GM19238 (cell line): ENCODE results near the gene GADD45G.

Source experiments
- DNase-seq: peaks from one replicate; pipeline ENCODE4 v3.0.0; 2011; ENCODE audit warnings: low spot score; ENCODE audit not compliant: insufficient read length

GADD45G gene

DNA sequence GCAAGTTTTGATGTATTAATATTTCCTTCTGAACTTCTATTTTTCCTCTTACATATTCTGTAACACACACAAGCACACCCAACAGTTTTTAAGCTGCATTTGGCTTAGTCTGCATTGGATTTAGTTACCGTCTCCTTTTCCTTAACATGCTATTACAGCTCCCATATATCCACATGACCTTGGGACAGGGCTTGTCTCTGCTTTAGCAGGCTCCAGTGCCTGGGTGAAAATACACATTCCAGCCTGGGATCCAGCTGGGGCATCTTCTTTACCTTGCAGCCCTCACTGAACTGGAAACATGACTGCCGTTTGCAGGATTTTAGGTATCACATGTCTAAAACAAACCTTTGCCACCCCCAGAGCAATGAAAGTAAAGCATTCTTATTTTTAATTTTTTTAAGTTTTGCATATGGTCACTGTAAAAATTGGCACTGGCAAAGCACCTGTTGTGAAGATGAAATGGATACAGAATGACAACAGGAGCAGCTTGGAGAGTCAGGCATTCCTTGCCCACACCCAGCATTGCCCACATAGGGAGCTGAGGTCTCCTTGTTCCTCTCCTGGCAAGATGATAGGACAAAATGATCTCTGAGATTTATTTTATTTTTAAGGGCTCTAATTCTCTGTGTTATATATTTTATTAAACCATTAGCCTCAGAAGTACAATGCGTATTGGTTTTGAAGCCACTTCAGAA, 4.0 kb downstream of the GADD45G start:
- no peak for DNase-seq

DNA sequence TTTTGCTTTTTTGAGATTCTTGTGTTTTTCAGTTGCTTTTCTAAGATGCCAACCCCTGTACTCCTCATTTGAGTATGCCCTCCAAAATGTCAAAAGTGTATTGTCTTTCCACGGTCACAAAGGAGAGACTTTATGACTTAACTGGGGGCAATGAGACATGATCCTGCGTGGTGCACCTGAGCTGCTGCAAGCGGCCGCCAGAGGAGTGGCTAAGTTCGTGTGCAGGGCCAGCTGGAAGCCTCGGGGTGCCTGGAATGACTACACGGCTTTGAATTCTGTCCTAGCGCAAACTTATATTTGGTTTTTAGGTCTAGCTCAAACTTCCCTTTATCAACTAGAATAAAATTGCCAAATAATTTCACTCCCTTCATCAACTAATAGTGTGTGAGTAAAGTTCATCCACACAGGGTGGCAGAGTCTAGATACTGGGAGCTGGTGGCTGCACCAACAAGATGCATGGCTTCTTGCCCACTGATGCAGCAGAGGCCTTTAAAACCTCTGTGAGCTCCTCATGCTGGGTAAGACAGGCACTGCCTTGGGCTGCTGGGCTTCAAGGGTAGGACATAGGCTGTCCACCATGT, 4.7 kb downstream of the GADD45G start:
- DNase-seq, result no peak

DNA sequence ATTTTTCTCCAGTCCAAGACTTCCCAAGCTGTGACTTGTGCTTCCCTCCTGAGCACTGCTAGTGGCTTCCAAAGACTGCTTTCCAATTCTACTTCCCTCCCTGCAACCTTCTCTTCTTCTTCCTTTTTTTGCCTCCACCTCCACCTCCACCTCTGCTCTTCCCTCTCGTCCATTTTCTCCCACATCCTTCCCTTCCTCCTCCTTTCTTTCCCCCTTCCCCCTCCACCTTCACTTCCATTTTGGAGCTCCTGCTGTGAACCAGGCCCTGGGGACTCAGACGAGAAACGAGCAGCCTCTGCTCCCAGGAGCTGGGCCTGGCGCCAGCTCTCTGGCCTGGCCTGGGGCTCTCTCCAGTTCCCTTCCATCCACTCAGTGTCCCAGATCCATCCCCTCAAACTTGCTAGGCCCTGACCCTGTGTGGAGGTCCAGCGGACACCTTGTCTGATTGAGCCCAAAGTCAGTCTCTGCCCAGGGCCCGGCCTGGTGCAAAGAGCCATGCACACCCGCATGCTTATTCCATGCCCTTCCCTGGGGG, 5.6 kb downstream of the GADD45G start:
- DNase-seq, result no peak

DNA sequence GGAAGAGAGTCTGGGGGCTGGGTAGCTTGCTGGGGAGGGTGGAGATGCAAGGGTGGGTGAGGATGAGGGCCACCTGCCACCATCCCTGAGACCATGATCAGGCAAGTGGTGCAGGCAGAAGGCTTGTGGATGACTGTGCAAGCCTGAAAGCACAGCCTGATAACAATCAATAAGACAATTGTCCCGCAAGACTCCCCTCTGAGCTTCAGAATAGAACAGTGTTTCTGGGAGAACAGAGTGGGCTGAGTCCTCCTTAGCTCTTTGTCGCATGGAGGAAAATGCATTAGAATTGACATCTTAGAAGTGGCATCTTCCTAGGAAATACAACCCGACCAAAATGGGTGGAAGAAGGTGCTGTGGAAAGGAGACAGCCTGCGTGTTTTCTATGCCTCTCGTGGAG, 6.6 kb downstream of the GADD45G start:
- DNase-seq, result no peak

DNA sequence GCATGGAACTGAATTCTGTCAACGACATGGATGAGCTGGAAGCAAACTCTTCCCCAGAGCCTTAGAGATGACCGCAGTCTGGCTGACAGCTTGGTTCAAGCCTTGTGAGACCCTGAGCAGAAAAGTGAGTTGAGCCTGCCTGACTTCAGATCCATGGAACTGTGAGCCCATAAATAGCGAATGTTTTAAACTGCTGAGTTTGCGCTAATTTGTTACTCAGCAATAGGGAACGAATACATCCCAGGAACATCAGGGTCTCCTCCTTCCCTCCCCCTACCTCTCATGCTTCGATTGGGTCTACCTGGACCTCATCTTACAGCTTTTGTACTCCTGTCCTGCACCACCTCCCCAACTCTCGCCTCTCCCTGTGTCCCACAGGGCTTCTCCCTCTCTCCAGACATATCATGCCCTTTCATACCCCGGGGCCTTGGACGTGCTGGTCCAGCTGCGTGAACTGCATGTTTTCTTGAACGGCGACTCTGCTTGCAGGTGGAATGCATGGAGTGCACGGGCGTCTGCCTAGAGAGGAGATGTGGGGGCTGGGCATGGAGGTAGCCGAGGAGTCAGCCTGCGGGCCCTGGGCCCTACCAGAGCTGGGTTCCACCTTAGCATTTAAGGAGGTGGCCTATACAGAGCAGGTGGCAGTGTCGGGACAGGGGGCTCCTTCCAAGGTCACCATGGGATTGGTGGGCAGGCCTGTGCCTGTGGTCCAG, 7.9 kb downstream of the GADD45G start:
- DNase-seq, result no peak

DNA sequence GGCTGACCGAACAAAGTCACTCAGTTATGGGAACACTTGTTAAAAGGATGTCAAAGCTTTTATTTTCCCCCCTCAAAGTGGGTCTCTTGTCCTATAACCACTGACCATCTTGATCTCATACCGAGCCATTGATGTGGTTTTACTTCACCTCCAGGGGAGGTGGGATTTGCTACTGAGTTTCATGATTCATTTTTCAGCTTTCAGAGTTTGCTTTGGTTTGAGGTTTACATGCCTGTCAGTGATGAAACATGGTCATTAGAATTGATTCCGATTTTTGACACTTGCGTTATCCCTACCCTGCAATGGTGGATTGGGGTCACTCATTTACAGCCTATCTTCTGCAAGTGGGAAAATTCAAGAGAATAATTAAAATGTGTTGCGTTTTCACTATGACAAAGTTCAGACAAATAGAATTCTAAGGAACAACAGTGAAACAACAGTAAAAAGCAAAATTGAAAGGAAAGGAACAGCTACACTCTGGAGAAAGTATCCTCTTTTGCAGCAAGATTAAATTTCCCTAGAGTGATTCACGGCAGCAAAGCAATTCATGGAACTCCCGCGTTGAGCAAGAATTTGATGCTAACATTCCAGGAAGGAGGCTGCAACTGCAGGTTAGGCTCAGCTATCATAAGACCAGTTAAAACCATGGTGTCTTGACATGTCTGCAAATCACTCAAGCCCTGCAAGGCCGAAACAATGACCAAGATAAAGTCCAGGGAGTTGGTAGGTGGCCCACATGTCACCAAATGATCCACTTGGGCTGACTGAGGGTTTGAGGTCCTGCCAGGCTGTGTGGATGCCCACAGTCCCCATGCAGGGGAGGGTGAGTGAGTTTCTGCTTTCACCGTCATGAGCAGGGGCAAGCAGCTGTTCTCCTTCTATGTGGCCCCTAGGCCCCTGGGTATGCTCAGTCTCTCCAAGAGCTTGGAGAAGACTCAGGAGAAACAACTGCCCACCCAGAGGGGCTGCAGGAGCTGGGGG, 9.4 kb downstream of the GADD45G start:
- DNase-seq, result no peak

DNA sequence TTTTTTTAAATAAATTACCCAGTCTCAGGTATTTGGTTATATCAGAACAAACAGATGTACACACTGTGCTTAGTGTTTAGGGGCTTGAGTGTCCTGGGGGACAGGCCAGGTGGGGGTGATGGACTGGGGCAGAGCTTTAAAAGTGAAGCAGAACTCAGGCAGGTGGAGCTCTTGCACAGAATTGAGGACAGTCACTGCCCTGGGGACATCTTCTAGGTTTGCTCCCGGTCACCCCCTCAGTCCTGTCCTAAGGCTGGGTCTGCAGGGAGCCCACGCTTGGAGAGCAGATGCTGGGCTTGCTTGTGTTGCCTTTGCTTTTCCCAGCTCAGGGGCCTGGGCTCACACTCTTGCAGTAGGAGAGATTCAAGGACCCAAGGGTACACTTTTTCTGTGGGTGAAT, 10.8 kb downstream of the GADD45G start:
- DNase-seq, result no peak

DNA sequence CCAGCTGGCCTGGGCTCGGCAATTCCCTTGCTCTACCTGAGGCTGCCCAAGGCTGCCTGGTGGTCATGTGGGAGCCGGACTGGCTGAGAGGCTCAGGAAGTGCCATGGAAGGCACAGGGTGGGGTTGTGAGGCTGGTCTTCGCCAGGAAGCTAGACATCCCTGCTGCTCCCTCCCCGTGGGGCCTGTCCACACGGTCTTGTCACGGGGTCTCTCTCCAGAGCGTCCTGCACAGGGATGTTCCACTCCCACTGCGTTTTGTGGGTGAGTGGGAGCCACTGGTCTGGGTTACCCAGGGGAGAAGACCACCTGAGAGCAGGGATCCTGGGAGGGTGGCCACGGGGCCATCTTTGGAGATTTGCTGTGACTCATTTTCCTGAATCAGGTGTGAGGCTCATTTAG, 11.6 kb downstream of the GADD45G start:
- DNase-seq, result no peak

DNA sequence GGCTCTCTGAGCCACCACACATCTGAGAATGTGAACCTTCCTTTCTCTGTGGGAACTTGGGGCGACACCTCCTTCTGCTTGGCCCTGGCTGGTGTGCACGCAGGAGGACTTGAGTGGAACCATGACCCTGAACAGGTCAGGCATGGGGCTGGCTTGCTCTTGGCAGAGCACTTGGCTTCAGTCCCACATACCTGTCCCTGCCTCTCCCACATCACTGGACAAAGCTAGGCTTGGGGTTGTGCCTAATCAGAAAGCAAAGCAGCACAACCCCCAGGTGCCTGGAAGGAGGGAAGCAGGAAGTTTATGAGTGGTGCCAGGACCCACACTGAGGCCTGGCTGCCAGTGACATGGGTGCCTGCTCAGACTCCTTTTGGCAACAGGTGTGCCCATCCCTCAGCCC, 13.2 kb downstream of the GADD45G start:
- DNase-seq, result no peak

DNA sequence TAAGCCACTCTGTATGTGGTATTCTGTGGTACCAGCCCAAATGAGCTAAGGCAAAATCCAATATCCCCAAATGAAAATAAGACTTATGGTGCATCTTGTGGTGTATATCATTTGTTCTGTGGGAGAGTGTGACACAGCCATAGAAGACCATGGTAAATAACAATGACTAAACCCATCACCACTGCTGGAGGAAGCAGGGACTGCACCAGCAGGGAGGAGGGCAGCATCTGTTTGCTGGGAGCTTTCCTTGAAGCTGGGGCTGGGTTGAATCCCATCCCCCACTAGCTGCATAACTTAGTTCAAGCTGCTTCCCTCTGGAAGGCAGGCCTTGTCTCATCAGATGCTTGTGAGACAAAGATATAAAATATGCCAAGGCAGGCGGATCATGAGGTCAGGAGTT, 14.2 kb downstream of the GADD45G start:
- no peak for DNase-seq

DNA sequence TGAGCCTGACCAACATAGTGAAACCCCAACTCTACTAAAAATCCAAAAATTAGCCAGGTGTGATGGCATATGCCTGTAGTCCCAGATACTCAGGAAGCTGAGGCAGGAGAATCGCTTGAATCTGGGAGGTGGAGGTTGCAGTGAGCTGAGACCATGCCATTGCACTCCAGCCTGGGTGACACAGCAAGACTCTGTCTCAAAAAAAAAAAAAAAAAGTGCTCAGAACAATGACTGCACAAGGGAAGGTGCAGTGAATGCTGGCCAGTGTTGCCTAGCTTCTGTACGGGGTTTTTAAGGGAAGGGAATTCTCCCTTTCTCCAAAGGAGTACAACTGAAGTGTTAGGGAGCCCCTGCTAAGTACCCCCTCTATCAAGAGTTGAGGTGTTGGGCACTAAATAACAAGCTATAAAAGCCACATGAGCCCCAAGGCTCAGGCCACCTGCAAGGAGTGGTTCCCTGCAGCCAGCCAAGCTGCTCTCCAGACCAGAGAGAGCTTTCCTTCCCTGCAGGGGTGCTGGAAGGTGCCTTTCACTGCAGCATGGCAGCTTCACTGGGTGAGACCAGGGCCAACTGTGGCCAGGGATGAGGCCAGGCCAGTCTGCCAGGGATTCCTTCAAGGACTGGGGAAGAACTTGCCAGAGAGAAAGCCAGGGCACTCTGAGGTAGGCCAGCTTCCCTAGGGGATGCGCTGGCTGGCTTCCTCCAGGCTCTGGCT, 14.8 kb downstream of the GADD45G start:
- DNase-seq, result no peak

DNA sequence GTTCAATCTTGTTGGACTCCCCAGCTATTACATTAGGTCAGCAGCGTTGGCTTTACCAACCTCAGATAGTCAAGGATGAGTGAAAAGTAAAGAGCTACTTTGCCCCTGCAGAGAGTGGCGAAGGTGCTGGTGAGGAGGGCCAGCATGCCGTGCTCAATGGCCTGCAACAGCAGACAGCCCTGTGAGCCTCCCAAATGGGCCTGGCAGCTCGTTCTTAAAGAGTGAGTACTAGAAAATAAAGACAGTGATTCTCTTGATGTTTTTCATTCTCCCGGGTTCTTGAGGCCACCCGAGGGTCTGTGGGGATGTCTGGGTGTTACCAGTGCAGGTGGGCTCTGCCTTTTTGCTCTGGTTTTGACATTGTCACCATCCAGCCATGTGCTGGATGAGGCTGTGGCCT, 16.2 kb downstream of the GADD45G start:
- DNase-seq, result no peak

DNA sequence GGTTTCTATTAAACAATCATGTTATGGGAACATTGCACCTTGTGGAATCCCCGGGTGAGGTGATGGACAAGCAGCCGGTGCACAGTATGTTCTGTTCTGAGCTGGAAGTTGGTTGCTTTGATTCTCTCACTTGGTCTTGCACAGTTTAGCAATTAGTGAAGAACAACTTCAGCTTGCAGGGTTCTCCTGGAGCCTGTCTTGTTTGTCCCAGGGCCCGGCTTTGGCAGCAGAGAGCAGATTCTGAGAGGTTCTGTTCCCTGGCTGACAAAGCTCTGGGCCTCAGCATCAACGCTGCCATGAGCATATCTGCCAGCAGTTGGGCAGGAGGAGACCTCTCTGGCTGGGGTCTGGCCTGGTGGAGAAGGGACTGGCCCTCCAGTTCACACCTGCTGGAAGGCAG, 16.9 kb downstream of the GADD45G start:
- DNase-seq, result no peak

DNA sequence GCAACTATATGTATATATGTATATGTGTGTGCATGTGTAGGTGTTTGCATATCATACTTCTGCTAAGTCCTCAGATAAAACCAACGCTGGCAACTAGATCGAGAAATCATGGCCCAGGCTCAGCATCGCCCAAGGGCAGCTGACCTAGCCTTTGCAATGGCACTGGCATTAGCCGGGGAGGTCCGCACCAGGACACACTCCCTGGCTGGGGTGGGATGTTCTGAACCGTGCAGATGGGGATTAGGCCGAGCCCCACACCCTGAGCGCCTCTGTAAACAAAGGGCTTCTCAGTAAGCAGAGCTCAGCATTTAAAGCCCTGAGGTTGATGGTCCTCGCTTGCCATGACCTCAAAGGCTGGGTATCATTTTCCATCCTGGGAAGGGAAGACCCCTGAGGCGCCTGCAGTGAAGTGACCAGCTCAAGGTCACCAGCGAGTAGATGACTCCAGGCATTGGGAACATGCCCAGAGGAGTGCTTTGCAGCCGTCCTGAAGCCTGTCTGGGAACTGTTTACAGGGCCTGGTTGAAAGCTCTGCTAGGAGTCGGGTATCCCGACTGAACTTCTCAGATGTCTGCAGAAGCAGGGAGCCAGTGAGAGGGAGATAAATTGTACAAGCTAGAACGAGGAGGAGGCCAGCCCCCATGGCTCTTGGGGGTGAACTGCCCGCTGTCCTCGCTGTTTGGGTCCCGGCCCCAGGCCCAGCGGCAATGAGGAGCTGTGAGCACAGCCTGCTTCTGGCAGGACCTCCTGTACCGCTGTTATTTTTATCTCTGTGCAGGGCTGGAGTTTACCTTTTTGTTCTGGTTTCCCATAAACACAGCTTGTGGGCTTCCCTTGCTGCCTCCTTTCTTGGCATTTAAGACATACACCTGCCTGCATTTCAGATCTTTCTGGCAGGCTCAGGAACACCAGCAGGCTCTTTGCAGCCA, 18.4 kb downstream of the GADD45G start:
- no peak for DNase-seq

DNA sequence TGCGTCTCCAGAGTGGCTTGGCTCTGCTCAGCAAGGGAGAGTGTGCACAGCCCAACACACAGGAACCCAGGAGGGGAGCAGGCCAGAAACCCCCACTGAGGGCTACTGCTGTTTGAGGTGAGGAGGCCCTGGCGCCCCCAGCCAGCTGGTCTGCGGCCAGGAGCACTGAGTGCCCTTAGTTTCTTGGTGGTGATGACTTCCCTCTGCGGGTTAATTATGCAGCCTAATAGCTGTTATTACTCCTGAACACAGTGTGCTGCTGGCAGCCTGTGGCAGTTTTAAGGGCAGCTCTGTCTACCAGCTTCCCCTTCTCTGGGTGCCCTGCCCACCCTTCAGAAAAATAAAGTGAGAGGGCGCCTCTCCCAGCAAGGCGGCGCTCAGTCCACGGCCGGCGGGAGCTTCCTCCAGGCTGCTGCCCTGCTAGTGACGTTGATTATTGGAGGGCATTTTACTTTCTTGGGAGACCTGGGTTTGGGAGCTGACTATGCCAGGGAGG, 19.2 kb downstream of the GADD45G start:
- DNase-seq, result no peak

DNA sequence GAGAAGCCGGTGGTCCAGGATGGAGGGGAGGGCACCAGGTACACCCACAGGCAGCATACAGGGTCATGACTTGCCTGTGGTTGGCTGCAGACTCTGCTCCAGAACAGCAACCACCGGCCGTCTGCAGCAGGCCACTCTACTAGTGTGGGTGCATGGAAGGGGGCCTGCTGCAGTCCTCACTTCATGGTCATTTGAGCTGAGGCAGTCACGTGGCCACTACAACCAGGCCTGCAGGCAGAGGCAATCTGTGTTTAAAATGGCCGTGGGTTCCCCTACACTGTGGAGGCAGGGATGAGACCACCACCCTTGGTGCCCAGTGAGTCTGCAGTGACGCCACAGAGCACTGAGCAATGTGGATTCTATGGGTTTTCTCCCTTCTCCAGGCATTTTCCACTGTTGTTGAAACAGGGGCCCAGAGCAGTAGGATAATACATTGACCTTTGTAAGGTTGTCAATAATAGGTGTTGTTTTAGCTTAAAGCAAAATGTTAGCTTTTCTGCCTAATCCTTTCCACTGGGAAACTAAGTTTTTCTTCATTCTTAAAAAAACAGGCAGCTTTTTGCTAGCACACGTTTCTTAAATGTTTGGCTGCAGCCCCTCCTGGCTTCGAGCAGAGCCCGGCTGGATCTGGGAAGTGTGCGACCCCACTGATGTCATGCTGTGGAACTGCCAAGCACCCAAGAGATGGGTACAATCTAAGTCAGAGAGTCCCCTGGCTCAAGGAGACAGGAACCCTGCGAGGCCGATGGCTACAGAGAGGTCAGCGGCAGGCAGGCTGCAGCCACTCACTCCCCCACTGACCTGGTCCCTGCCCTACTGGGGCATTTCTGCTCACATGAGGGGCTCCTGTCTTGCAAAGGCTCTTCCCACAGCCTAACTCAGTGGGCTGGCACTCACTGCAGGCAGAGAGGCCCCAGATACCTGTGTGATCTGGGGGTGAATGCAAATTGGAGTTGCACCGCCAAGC, 21.2 kb downstream of the GADD45G start:
- DNase-seq, result no peak

DNA sequence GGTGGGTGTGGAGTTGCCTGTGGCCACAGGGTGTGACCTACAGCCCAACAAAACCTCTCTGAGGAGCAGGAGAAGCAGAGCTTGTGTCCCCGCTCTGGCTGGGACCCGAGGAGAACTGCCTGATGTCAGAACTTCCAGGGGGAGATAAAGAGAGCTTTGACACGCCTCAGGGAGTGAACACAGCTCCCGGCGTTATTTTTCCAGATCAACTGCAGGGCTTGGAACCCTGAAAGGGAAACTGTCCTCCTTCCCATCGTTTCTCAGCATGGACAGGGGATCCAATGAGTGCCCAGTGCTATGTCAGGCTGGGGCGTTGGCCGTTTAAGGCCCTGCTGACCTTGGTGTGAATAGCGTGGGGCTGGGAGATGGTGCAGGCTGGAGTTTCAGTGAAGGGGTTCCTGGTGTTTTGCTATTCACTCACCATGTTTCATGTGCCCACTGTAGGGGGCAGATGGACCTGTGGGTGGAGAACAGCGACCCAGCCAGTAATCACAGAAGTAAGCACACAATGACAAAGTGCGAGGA, 22.0 kb downstream of the GADD45G start:
- no peak for DNase-seq

DNA sequence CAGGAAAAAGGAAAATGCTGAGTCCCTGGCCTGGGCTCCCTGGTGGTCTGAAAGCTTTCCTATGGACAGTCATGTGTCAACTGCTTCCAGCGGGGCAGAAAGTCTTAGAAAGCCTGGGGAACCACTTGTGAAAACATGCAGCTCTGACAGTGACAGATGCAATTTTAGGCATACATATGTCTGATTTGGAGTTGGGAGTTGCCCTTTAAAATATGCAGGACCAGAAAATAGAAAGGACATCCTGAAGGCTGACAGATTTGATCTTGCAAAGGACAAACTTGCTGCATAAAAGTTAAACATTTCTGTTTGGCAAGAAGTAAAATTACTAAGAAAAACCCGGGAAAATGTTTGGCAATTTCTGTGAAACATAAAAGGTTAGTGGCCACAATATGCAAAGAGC, 23.8 kb downstream of the GADD45G start:
- DNase-seq, result no peak
